ENCODE data around the gene KCNQ1OT1. TPM values are rescaled to one million over a fixed set of nuclear protein-coding genes. Genes with fewer than 3 reads are reported as not detected.

The KCNQ1OT1 gene
- total and polyA plus RNA-seq, 2 experiments from 2014 or later, result 3.1 to 7.9 TPM

GRCh38 chr11:2739531-2740274 is 39.9 kb upstream of the KCNQ1OT1 start:
- 90% methylated on average over 18 of the region's 18 CpGs for WGBS (ENCODE audit: low lambda C conversion rate, missing lambda C conversion rate)
- Histone ChIP-seq H3K9me3 (ENCODE audit: low read depth) (no peaks in the 10 kb centered on the region), H3K4me1 (ENCODE audit: insufficient read depth) (peaks cover 57% of the 10 kb centered on the region), H3K9me2 (replicated peaks; ENCODE audit: insufficient read depth) (no peaks in the 10 kb centered on the region), H3K79me2 (no peaks in the 10 kb centered on the region), H3K4me2 (no peak overlapping the region), H3K27me3 (no peaks in the 10 kb centered on the region), H3K4me3 (no peak overlapping the region), H4K20me1 (ENCODE audit: insufficient read depth, poor library complexity, severe bottlenecking) (no peaks in the 10 kb centered on the region), H3K36me3 (replicated peaks; ENCODE audit: insufficient read depth, low read depth) (no peaks in the 10 kb centered on the region), H2AFZ (no peak overlapping the region), H3K27ac (peak overlapping the region; percentile 92)
- TF ChIP-seq EZH2 (IDR thresholded peaks at IDR 0.05; ENCODE audit: borderline replicate concordance) (no peak), EZH2phosphoT487 (IDR thresholded peaks at IDR 0.05; ENCODE audit: low read depth, severe bottlenecking, unreplicated experiment) (no peak), CTCF (IDR thresholded peaks at IDR 0.05; ENCODE audit: poor library complexity) (no peak)
- no peak for DNase-seq (ENCODE audit: low spot score)

- no peak overlapping the region for H3K4me2 ChIP-seq
- WGBS (ENCODE audit: low lambda C conversion rate, missing lambda C conversion rate), result 97% methylated on average over 12 of the region's 14 CpGs
- H3K27me3 ChIP-seq, result no peaks in the 10 kb centered on the region
- no peaks in the 10 kb centered on the region for H3K79me2 ChIP-seq
- TF ChIP-seq EZH2 (IDR thresholded peaks at IDR 0.05; ENCODE audit: borderline replicate concordance) (no peak), CTCF (IDR thresholded peaks at IDR 0.05; ENCODE audit: poor library complexity) (no peak), EZH2phosphoT487 (IDR thresholded peaks at IDR 0.05; ENCODE audit: low read depth, severe bottlenecking, unreplicated experiment) (no peak)
- no peak overlapping the region for H2AFZ ChIP-seq
- no peaks in the 10 kb centered on the region for H4K20me1 ChIP-seq (ENCODE audit: insufficient read depth, poor library complexity, severe bottlenecking)
- no peaks in the 10 kb centered on the region for H3K9me3 ChIP-seq (ENCODE audit: low read depth)
- no peaks in the 10 kb centered on the region for H3K36me3 ChIP-seq (replicated peaks; ENCODE audit: insufficient read depth, low read depth)
- no peak for DNase-seq (ENCODE audit: low spot score)
- peaks cover 57% of the 10 kb centered on the region for H3K4me1 ChIP-seq (ENCODE audit: insufficient read depth)
- no peak overlapping the region for H3K4me3 ChIP-seq
- peak overlapping the region; percentile 15 for H3K27ac ChIP-seq
- H3K9me2 ChIP-seq (replicated peaks; ENCODE audit: insufficient read depth), result no peaks in the 10 kb centered on the region
These were observed 39.0 kb upstream of the KCNQ1OT1 start for GRCh38 chr11:2738551-2739431.

GRCh38 chr11:2737866-2738265 is 38.1 kb upstream of the KCNQ1OT1 start:
- no peak for TF ChIP-seq EZH2 (IDR thresholded peaks at IDR 0.05; ENCODE audit: borderline replicate concordance)
- TF ChIP-seq CTCF (IDR thresholded peaks at IDR 0.05; ENCODE audit: poor library complexity), result no peak
- no peak for TF ChIP-seq EZH2phosphoT487 (IDR thresholded peaks at IDR 0.05; ENCODE audit: low read depth, severe bottlenecking, unreplicated experiment)
- Histone ChIP-seq H3K4me3 (no peak overlapping the region), H3K4me2 (peak overlapping the region; percentile 31), H3K79me2 (no peaks in the 10 kb centered on the region), H3K9me2 (replicated peaks; ENCODE audit: insufficient read depth) (no peaks in the 10 kb centered on the region), H3K27ac (peak overlapping the region; percentile 15), H3K4me1 (ENCODE audit: insufficient read depth) (peaks cover 58% of the 10 kb centered on the region), H2AFZ (no peak overlapping the region), H3K36me3 (replicated peaks; ENCODE audit: insufficient read depth, low read depth) (no peaks in the 10 kb centered on the region), H3K9me3 (ENCODE audit: low read depth) (no peaks in the 10 kb centered on the region), H3K27me3 (no peaks in the 10 kb centered on the region), H4K20me1 (ENCODE audit: insufficient read depth, poor library complexity, severe bottlenecking) (no peaks in the 10 kb centered on the region)
- WGBS (ENCODE audit: low lambda C conversion rate, missing lambda C conversion rate), result 59% methylated on average over 3 of the region's 5 CpGs
- DNase-seq (ENCODE audit: low spot score), result peak; percentile 65

All from hepatocyte (in vitro differentiated cells).